Stomach (tissue), 9 donors: ENCODE measurements around the gene ETV6. TPM values are rescaled to one million over a fixed set of nuclear protein-coding genes. Genes with fewer than 3 reads are reported as not detected.

Experiments used
- DNase-seq, 2 donors: peaks; one replicate each; pipeline versions ENCODE4 v3.0.0 to v3.0.0-alpha.2; 2013 to 2019
- H3K27ac ChIP-seq, 5 donors: fragments of 200-600 bp in 4 of 5; sonication (generic) in 4 of 5; one replicate each; pipeline ENCODE4 v1.5.1; 2013 to 2019; ENCODE audit warnings: mild to moderate bottlenecking in 1 of 5, moderate library complexity in 1 of 5
- H3K27me3 ChIP-seq, 3 donors: fragments of 200-600 bp; sonication (generic); one replicate each; pipeline ENCODE4 v1.5.1; 2017 to 2019; ENCODE audit warnings: mixed run types in 1 of 3
- H3K36me3 ChIP-seq, 4 donors: fragments of 200-600 bp; sonication (generic); 1 replicate in 3 of 4; 2 replicates in 1 of 4; pipeline ENCODE4 v1.5.1; 2016 to 2019
- H3K4me1 ChIP-seq, 4 donors: fragments of 200-600 bp; sonication (generic); one replicate each; pipeline ENCODE4 v1.5.1; 2016 to 2019
- H3K4me3 ChIP-seq, 4 donors: fragments of 200-600 bp; sonication (generic) in 3 of 4; one replicate each; pipeline ENCODE4 v1.5.1; 2016 to 2019; ENCODE audit warnings: mild to moderate bottlenecking in 1 of 4
- H3K9me3 ChIP-seq, 4 donors: fragments of 200-600 bp; sonication (generic); one replicate each; pipeline ENCODE4 v1.5.1; 2016 to 2019
- EP300 ChIP-seq: sonication (generic); formaldehyde crosslinking; IDR thresholded peaks from one replicate; pipeline ENCODE4 v1.6.1; 2017; ENCODE audit warnings: antibody characterized with exemption
- POLR2A ChIP-seq, 4 donors: fragments of 450-650 bp; IDR thresholded peaks; one replicate each; pipeline ENCODE4 v1.6.1; 2016; ENCODE audit warnings: antibody characterized with exemption in 4 of 4, control low read depth in 2 of 4, mild to moderate bottlenecking in 1 of 4, moderate library complexity in 1 of 4
- POLR2AphosphoS5 ChIP-seq, 3 donors: sonication (generic); formaldehyde crosslinking; IDR thresholded peaks; one replicate each; pipeline ENCODE4 v1.6.1; 2016; ENCODE audit warnings: antibody characterized with exemption in 3 of 3
- WGBS, 5 donors: extraction: QIAGEN DNeasy Blood & Tissue Kit in 3 of 5; methylation state at CpG; one replicate each; pipeline versions ENCODE4 v1.1.5 to v1.1.7; 2013 to 2018; 5-methylcytosine and 5-hydroxymethylcytosine counted together
- intact Hi-C: fragments of 100-400 bp; cut with DNase I; formaldehyde crosslinking; loops from one replicate; pipeline ENCODE4 v1.15.1; 2023; ENCODE audit warnings: low total_unique reads
- polyA plus RNA-seq, 3 donors: library from polyadenylated mRNA; stranded (reverse); fragments of 200-250 nt; gene quantifications; one replicate each; pipeline ENCODE4 v1.2.3, GENCODE V29; 2013
- total RNA-seq, 5 donors: library from RNA; depleted of rRNA; stranded (reverse); fragments of >200 nt; gene quantifications; one replicate each; pipeline versions ENCODE4 v1.1.0 to v1.2.3, GENCODE V29; 2014 to 2016
- TF ChIP-seq, protein P1 (sequence below), 7 experiments: fragments of 450-650 bp in 4 of 7; fragments of 200-600 bp in 3 of 7; sonication (generic) in 3 of 7; IDR thresholded peaks; one replicate each; pipeline ENCODE4 v1.5.1; 2016 to 2019; ENCODE audit warnings: antibody characterized with exemption in 7 of 7, control low read depth in 2 of 7, mild to moderate bottlenecking in 1 of 7
- donor health status: healthy with polysubstance abuse.
- donor health status: Bipolar disorder and iron deficiency.
- donor health status: healthy.

The ETV6 gene
- total and polyA plus RNA-seq, 8 donors: 4.1 to 60.3 (median 13.4) TPM

GRCh38 chr12:11732715-11733114, 83.2 kb downstream of the ETV6 start:
- DNase-seq: no peak
- Histone ChIP-seq H3K36me3 (no peaks in the 10 kb centered on the region), H3K9me3 (no peaks in the 10 kb centered on the region), H3K27me3 (no peaks in the 10 kb centered on the region), H3K27ac (peak overlapping the region; percentile 64 to 92 (median 78)), H3K4me1 (peaks cover 48 to 53% (median 49%) of the 10 kb centered on the region in 4 donors), H3K4me3 (no peak overlapping the region)
- WGBS, 5 donors: 82 to 88% (median 86%) methylated on average over 2 of the region's 2 CpGs
- intact Hi-C loops: no loop called here
- TF ChIP-seq EP300 (no peak), POLR2A (IDR thresholded peaks at IDR 0.05) (no peak), POLR2AphosphoS5 (IDR thresholded peaks at IDR 0.05) (no peak)
- TF ChIP-seq, protein P1, sequence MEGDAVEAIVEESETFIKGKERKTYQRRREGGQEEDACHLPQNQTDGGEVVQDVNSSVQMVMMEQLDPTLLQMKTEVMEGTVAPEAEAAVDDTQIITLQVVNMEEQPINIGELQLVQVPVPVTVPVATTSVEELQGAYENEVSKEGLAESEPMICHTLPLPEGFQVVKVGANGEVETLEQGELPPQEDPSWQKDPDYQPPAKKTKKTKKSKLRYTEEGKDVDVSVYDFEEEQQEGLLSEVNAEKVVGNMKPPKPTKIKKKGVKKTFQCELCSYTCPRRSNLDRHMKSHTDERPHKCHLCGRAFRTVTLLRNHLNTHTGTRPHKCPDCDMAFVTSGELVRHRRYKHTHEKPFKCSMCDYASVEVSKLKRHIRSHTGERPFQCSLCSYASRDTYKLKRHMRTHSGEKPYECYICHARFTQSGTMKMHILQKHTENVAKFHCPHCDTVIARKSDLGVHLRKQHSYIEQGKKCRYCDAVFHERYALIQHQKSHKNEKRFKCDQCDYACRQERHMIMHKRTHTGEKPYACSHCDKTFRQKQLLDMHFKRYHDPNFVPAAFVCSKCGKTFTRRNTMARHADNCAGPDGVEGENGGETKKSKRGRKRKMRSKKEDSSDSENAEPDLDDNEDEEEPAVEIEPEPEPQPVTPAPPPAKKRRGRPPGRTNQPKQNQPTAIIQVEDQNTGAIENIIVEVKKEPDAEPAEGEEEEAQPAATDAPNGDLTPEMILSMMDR (IDR thresholded peaks at IDR 0.05): no peak

DNA sequence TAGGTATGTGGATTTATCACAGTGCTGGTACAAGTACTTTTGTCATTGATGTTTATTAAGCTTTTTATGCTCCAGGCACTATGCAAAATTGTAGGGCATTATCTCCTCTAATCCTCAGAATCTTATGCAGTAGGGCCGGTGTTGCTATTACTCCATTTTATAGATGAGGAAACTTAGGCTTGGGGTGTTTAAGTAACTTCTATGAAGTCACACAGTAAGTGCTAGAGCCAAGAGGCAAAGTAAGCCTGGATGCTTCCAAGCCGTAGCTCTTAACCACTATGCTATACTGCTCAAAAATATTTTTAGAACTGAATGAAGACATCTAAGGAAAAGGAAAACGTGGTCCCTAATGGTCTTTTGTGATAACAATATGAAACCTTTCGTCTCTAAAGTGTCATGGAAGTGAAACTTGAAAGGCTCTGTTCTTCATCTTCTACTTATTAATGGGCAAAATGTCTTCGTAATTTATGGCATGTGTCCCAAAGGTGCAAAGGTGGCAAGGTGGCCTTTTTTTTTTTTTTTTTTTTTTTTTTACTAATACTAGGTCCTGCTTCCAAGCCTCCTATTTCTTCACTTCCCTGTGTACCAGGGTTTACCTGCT, 85.2 kb downstream of the ETV6 start:
- TF ChIP-seq POLR2A (IDR thresholded peaks at IDR 0.05): no peak
- no peak for TF ChIP-seq EP300
- TF ChIP-seq, protein P1 (IDR thresholded peaks at IDR 0.05): no peak
- no peak for TF ChIP-seq POLR2AphosphoS5 (IDR thresholded peaks at IDR 0.05)
- H3K27ac ChIP-seq: no peak overlapping the region
- no peaks in the 10 kb centered on the region for H3K9me3 ChIP-seq
- H3K27me3 ChIP-seq: no peaks in the 10 kb centered on the region
- no peak for DNase-seq
- H3K4me1 ChIP-seq: peaks cover 30 to 36% (median 32%) of the 10 kb centered on the region in 4 donors
- H3K36me3 ChIP-seq: no peaks in the 10 kb centered on the region
- intact Hi-C loops: no loop called here
- H3K4me3 ChIP-seq: no peak overlapping the region
- 73 to 89% (median 83%) methylated on average over 5 of the region's 5 CpGs for WGBS, 5 donors

DNA sequence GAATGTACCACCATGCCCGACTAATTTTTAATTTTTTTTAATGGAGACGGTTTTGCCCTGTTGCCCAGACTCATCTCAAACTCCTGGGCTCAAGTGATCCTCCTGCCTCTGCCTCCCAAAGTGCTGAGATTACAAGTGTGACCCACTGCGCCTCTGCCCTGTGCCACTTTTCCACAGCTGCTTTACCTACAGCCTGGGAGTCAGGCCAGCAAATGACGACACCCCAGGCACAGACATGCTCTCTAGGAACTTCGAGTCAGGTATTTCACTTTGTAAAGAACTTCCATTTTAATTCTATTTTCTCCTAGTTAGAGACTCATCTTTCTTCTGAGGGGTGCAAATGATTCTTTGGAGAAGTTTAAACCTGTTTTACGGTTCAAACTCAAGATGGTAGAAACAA, 89.0 kb downstream of the ETV6 start:
- 75 to 88% (median 83%) methylated on average over 6 of the region's 6 CpGs for WGBS, 5 donors
- no peak overlapping the region for H3K27ac ChIP-seq
- intact Hi-C loops: no loop called here
- no peaks in the 10 kb centered on the region for H3K9me3 ChIP-seq
- H3K27me3 ChIP-seq: no peaks in the 10 kb centered on the region
- TF ChIP-seq POLR2AphosphoS5 (IDR thresholded peaks at IDR 0.05) (no peak), EP300 (no peak)
- TF ChIP-seq, protein P1 (IDR thresholded peaks at IDR 0.05): no peak
- no peak overlapping the region for H3K4me3 ChIP-seq
- H3K36me3 ChIP-seq: no peaks in the 10 kb centered on the region
- peaks cover 0 to 39% (median 18%) of the 10 kb centered on the region in 4 donors for H3K4me1 ChIP-seq
- DNase-seq: peak in 1 of 2 donors; percentile 53

GRCh38 chr12:11739980-11740577, 90.6 kb downstream of the ETV6 start:
- DNase-seq: peak in 1 of 2 donors; percentile 47
- no peak for TF ChIP-seq POLR2AphosphoS5 (IDR thresholded peaks at IDR 0.05)
- TF ChIP-seq POLR2A (IDR thresholded peaks at IDR 0.05): no peak
- TF ChIP-seq, protein P1 (IDR thresholded peaks at IDR 0.05): no peak
- TF ChIP-seq EP300: no peak
- Histone ChIP-seq H3K4me1 (peaks cover 0 to 55% (median 22%) of the 10 kb centered on the region in 4 donors), H3K36me3 (no peaks in the 10 kb centered on the region), H3K9me3 (no peaks in the 10 kb centered on the region), H3K27ac (no peak overlapping the region), H3K4me3 (no peak overlapping the region), H3K27me3 (no peaks in the 10 kb centered on the region)
- intact Hi-C loops: no loop called here
- 71 to 86% (median 72%) methylated on average over 9 of the region's 9 CpGs for WGBS, 5 donors
